ENCODE measurements around the gene P2RX7.

Gene P2RX7

DNA sequence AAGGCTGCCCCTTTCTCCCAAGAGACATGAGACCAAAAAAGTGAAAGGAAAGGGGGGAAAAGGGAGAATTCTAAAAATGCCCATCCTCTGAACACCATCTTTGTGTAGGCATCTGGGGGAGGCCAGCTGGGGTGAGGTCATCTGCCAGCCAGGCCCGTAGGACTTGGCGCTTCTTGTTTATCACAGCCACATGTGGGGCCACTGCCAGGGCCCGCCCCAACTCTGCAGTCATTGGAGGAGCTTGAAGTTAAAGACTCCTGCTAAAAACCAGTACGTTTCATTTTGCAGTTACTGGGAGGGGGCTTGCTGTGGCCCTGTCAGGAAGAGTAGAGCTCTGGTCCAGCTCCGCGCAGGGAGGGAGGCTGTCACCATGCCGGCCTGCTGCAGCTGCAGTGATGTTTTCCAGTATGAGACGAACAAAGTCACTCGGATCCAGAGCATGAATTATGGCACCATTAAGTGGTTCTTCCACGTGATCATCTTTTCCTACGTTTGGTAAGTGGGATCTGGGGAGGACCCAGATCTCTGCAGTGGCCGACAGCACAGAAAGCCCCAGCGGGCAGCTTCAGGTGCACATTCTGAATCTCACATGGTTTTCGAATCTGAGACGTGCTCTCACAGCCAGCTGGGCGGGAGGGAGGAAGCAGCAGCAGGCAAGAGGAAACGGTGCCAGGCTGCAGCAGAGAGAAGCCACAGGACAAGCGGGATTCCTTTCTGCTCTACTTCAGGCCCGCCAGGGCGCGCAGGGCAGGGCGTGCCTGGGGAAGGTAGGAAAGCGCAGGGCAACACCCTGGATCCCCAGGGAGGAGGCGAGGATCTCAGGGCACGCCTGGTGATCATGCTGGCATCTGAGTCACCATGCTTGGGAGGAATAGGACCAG lies at the start of gene P2RX7:
Gene P2RX7 (plus strand): TSS at position 276 of the 881 bp plus-strand sequence. CDS start 95 bp downstream, at position 371.
- no peak for DNase-seq

DNA sequence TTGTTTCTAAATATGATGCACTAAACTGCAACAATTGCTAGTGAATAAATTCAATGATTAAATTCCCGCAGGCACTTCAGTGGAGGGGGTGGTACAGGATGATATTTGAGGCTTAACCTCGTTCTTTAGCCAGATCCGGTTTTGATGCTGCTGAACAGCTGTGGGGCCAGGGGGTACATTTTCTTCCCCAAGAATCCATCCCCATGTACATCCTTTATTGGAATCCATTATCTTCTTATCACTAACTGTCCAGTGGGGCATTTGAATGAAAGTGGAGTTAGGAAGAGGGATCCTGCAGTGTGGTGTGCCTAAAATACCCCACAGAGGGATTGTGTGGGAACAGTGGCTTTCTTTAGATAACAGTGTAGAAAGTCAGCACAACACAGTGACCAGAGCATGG lies 48.4 kb upstream of the P2RX7 start:
- no peak for DNase-seq

DNA sequence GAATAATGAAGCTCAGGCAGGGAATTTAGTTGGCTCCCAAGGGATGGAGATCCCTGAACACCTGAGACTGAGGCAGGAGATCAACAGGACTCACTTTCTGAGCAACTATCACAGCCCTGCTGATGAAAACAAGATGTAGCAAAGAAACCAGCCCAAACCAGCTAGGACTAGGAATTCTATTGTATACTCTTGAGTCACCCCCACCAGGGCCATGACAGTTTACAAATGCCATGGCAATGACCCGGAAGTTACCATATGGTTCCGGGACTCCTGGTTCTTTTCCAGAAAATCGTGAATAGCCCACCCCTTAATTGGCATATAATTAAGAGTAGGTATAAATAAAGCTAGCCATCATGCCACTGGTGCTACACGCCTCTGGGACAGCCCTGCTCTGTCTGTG lies 47.6 kb upstream of the P2RX7 start:
- DNase-seq: no peak

DNA sequence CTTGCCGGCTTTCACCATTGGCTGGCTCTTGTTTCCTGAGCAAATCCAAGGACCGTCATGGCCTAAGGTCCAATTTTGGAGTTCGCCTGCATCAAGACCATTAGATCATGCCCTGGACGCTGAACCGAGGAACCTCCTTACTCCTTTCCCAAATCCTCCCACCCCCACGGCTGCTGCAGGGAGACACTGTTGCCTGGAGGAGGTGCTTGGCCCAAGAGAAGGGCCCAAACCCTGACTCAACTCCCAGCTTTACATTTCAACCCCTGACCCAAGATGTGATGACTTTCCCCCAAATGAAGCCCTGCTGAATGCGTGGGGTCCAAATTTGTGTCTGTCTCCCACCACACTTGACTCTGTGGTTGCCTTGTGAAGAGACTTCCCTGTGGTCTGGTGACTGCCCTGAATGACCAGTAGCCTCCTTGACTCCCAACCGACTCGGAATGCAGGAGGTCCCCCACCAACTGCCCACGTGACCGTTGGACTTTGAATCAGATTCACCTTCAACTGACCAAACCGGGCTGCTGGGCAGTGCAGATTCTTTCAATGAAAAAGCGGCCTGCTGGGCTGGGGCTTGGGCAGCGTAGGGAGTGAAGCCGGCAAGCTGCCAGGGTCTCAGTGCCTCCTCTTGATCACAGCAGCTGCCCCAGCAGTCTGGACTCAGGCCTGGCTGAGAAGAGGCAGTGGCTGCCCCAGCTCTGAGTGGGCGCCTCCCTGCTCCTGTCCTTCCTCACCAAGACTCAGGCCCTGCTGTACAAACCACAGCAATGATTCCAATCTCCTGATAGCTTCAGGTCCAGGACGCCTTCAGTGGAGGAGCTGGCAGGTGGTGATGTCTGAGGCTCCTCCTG lies 46.9 kb upstream of the P2RX7 start:
- no peak for DNase-seq

DNA sequence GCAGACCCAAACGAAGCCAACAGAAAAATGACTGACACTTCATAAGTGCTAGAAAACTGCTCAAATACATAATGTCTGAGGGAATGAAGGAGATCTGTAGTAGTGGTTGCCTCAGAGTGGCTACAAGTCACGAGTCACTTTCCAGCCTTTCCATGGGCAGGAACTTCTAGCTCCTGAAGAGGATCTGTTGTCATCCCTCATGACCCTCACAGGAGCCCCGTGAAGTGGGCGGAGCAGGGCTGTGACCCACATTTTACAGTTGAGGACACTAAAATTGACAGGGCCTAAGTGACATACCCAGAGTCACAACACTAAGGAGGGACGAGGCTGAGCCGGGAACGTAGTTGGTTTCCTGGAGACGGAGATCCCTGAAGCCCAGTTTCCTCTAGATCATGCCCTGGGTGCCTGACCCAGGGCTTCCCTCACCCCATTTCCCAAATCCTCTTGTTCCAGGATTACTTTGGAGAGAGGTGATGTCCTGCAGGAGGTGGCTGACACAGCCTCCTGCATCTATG lies 45.8 kb upstream of the P2RX7 start:
- no peak for DNase-seq

DNA sequence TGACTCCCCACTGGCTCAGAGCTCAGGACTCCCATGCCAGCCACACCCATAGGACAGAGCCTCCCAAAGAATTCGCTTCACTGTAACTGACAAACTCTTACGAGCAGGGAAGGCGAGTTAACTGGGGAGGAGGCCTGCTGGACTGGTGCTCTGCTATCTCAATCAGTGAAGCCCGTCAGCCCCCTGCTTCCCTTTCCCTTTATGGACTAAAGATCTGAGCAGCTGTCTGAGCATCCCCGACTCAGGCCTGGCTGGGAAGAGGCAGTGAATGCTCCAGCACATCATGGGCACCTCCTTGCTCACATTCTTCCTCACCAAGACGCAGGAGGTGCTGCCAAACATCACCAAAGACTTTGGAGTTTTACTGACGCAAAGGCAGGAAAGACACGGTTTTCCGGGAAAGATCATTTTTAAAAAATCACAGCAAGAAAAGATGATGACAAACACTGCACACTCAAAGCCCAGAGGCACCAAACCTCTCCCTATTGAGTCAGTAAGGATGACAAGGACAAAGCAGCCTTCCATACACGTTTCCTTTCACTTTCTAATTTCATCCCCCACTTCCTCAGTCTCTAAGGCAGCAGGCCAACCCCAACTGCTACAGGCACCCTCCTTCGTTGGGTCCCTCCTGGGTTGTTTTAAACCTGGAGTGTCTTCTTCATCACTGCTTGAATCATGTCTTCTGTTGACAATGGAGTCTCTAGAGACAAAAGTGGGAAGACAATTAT lies 45.0 kb upstream of the P2RX7 start:
- no peak for DNase-seq

DNA sequence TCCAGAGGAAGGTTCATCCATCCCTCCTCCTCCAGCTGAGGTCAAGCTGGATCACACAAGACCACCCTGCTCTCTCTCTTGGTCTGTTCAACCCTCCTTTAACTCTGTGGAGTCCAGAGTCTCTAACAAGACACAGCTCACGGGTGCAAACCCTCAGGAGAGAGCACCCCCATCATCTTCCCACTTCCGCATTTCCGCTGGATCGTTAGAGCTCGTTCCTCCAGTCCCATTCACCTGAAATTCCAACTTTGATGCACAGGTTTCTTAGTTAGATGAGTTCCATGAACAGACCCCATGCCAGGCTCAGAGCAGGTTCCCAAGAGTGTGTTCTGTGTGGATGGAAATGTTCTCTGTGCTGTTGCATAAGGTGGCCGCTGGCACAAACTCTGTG lies 44.5 kb upstream of the P2RX7 start:
- DNase-seq: no peak

DNA sequence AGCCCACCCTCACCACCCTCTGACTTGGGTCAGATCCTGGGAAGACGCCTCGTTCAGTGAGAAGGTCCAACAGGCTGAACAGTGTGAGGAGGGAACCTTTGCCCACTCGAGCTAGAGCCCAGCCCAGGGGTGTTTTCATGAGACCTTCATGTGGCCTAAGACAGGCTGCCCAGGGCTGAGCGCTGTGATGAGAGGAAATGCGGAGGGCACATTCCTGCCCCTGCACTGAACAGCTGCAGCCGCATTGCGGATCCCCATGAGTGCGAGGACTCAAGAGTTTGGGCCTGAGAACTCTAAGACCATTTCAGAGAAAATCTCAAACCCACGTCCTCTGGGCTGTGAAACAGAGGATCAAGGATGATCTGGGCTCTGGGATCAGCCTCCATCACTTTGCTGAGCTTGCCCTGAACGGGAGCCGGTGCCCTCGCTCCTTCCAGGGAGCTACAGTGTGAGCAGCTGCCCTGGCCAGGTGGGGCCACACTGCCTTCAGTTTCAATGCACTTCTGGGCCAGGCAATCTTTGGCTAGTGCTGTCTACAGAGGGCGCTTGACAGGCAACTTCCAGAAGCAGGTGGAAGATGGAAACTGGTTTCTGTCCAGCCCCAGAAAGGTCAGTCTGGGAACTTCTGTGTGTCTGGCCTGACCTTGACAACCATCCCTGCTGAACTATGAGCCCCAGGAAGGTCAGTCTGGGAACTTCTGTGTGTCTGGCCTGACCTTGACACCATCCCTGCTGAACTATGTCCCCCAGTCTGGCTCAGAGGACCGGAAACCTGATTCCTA lies 43.5 kb upstream of the P2RX7 start:
- DNase-seq: no peak

DNA sequence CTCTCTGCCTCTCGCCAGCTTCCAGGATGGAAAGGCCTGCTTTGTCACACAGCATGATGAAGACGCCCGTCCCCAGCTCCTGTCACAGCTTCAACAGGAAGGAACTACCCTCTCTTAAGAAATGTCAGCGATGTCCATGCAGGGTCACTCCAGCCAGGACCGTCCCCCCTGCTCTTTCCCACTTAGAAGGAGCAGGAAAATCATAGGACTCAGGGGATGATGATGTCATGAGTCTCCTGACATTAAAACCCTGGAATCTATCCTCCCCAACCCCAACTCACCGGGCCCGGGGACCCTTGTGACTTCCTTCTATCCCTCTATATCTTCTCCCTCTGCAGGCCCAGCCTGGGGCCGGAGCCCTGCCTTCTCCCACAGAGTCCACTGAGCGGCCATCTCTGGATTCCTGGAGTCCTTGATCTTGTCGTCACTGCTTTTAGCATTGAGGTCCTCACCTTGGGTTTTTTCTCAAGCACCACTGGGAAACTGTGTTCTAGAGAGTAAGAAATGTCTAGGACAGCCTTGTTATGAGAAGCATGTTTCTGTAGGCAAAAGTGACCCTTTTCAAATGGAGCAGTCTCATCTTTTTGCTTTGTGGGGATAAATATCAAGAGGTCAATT lies 42.8 kb upstream of the P2RX7 start:
- no peak for DNase-seq

DNA sequence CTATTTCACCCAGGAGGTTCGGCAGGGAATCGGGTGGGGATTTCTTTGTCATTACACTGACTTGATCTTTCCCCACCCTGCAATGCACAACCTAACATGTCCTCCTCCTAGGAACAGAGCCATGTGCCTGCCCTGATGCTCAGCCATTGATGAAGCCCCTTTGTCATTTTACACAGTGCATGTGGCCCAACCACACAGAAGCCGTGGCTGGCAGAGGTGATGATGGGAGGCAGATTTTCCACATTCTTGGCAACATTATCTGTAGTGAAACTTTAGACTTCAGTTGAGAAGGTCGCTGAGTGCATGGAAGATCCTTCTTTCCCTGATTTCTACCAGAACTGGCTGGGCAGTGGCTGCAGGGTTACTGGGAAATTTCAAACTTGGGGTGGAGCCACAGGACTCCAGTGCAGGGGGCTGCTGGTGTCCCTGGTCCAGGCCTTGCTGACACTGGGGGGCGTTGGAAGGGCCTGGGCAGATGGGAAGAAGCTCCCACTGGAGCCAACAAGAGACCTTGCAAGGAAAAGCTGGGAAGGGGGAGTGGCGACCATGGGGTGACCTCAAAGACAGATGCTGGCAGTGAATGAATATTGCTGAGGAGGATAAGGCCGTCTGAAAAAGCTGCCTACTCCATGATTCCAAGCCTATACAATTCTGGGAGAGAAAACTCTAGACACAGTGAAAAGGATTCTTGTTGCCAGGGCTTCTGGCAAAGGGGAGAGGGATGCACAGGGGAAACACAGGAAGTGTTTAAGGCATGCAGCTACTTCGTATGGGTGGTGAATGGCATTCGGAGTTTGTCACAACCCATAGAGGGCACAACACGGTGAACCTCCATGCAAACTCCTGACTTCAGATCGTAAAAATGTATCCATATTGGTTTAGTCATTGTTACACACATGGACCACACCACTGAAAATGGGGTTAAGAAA lies 41.8 kb upstream of the P2RX7 start:
- DNase-seq: no peak

DNA sequence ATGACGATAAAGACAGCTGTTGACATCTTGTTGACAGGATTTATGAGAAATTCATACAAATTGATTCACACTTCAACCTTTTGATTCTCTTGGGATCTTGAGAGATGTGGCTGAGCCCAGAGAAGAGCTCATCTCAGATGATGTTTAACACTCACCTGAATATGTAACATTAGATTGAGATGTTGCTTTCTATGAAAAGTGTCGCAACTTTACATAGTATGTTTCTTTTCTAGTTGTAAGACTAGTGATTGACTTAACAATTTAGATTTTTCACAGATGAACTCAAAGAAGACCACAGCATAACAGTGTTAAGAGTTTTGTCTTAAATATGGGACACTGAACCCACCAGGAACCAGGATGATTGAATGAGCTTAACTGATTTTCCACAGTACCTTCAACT lies 40.6 kb upstream of the P2RX7 start:
- DNase-seq: no peak

DNA sequence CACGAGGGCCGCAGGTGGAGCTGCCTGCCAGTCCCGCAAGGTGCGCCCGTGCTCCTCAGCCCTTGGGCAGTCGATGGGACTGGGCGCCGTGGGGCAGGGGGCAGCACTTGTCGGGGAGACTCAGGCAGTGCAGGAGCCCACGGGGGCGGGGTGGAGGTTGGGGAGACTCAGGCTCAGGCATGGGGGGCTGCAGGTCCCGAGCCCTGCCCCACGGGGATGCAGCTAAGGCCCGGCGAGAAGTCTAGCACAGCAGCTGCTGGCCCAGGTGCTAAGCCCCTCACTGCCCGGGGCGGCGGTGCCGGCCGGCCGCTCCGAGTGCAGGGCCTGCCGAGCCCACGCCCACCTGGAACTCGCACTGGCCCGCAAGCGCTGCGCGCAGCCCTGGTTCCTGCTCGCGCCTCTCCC lies 39.2 kb upstream of the P2RX7 start:
- no peak for DNase-seq

DNA sequence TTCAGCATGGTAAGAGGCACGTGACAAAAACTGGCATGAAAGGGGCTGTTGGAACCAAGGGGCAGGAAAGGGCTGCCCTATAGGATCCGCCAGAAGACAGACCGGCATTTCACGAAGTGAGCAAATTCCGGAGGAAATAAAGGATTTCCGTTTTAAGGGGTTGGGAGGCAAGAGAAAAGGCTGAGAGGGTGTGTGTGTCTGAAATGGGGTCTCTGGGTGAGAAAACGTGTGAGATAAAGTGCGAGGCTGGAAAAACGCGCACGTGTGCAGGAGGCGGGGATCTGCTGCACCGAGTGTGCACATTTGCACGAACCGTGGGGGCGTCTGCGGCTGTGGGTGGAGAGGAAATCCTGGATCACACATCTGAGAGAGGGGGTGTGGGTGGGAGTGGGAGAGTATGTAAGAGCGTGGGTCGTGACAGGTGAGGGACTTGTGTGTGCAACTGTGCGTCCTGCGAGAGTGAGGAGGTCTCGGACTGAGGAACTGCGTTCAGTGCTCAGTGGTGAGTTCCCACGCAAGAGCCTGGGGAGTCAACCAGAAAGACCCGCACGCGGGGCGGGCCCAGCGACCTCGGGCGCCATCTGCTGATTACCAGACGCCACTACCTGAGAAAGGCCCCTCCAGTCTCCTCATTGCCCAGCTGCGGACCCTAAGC lies 37.0 kb upstream of the P2RX7 start:
- peak; percentile 67 to 73 for DNase-seq

DNA sequence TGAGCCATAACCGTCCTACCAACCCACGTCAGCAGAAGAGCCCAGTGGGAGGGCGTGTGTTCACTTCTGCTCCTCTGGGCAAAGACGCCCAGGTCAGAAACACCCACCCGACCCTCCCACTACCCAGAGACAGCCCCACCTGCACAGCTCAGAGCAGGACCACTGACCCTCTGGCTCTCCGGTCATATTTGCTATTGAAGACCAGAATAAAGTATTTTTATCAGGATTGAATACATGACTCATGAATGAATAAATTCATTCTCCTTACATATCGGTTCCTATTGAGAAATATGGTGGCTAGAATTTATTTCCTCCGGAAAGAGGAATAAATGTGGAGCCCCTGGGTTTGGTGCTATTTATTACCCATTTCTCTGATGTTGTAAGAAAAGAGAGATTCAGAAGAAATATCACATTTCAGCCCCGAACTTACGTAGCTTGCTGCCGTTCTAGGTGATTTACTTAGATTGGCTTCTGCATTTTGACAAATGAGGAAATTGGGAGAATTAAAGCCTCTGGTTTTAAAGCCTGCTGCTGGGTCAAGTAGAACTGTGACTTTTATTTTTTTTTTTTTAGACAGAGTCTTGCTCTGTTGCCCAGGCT lies 36.4 kb upstream of the P2RX7 start:
- no peak for DNase-seq

DNA sequence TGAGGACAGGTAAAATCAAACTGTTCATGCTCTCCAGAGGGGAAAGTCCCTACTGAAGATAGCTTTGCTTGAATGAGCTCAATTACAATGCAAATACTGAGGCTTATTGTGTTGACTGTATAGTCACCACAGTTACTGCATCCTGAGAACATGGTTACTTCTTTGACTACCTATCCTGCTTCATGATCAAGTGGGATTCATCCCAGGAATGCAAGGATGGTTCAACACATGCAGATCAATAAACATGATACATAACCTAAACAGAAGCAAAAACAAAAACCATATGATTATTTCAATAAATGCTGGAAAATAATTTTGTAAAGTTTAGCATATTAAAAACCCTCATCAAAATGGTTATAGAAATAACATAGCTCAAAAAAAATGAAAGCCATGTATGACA lies 32.9 kb upstream of the P2RX7 start:
- DNase-seq: no peak

DNA sequence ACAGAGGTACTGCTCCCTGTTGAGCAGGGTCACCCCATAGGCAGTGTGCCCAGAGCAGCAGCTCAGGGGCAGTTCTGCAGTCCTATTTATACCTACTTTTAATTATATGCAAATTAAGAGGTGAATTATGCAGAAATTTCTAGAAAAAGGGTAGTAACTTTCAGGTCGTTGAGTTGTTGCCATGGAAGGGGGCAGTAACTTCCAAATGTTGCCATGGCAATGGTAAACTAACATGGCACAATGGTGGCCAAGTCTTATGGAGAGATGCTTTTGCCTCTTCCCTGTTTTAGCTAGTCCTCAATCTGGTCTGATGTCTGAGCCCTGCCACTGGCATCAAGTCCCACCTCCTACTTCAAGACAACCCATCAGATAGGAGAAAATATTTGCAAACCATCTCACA lies 30.4 kb upstream of the P2RX7 start:
- DNase-seq: no peak

DNA sequence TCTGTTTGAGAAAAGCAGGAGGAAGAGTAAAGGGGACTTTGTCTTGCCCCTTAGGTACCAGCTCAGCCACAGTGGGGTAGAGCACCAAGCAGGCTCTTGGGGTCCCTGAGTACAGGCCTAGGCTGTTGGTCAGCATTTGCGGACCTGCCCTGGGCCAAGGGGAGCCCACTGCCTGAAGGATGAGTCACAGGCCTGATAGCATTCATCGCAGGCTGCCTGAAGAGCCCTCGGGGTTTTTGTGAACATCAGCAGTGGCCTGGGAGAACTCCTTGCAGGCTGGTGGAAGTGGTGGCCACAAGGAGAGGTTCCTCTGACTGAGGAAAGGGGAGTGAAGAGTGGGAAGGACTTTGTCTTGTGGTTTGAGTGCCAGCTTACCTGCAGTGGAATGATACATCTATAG lies 25.0 kb upstream of the P2RX7 start:
- no peak for DNase-seq

DNA sequence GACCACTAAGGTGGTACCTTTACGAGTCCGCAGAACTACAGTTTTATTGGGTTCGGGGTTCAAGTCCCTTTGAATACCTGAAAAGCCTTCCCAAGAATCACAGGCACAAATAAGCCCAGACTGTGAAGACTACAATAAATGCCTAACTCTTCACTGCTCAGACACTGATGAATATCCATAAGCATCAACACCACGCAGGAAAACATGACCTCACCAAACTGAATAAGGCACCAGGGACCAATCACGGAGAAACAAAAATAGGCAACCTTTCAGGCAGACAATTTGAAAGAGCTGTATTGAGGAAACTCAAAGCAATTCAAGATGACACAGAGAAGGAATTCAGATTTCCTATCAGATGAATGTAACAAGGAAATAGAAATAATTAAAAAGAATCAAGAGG lies 24.2 kb upstream of the P2RX7 start:
- no peak for DNase-seq

DNA sequence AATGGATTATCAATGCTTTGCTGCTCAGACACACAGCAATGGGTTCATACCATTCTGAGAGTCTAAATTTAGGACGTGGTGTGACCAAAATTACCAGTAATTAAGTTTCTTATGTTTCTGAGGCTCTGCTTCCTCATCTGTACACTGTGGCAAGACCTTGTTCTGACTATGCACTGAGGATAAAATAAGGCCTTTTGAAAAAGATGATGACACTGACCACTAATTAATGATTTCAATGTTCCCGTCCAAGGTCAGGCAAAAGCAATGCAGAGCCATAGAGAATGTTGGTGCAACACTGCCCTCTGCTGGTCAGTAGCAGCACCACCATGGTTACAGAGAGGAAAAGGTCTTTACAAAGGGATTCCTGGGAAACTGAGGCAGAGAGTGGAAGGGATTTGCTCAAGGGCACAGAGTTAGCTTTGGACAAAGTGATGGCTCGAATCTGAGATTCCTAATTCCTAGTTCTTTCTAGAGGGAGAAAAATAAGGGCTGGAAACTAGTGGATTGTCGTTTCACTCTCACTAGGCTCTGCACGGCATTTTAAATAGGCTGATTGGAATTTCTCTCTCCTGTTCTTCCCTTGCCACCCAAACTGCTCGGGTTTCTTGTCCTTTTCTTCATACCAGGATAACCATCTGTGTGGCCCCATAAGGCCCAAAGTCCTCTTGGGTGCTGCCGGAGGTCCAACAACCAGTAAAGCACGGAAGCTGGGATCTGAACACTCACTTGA lies 22.3 kb upstream of the P2RX7 start:
- DNase-seq: peak; percentile 3 to 50

Measured in NCI-H1930 (cell line).